Brain pericyte (primary cell): ENCODE measurements around the gene CRB2.

Experiments used
- DNase-seq: peaks from one replicate; pipeline ENCODE4 v3.0.0-alpha.2; 2012; ENCODE audit warnings: low read depth, low spot score

The CRB2 gene

GRCh38 chr9:123355761-123356431, at the start of gene CRB2:
TSS of gene CRB2 (plus strand) at chr9:123356197. CDS start at chr9:123356261, 64 bp downstream.
- DNase-seq = no peak

GRCh38 chr9:123309611-123310010, 46.4 kb upstream of the CRB2 start:
- DNase-seq = no peak

- DNase-seq = no peak
Observed at GRCh38 chr9:123310551-123311249, 45.3 kb upstream of the CRB2 start.

- DNase-seq = no peak
Observed at GRCh38 chr9:123311250-123311752, 44.7 kb upstream of the CRB2 start.

GRCh38 chr9:123312306-123312877, 43.6 kb upstream of the CRB2 start:
- DNase-seq = no peak

GRCh38 chr9:123314617-123315016, 41.4 kb upstream of the CRB2 start:
- no peak for DNase-seq

GRCh38 chr9:123315635-123316034, 40.4 kb upstream of the CRB2 start:
- DNase-seq = no peak

- DNase-seq = no peak
Observed at GRCh38 chr9:123316053-123316718, 39.8 kb upstream of the CRB2 start.

- no peak for DNase-seq
Observed at GRCh38 chr9:123318202-123318601, 37.8 kb upstream of the CRB2 start.

- DNase-seq = no peak
Observed at GRCh38 chr9:123318961-123319421, 37.0 kb upstream of the CRB2 start.

- DNase-seq = no peak
Observed at GRCh38 chr9:123319541-123320339, 36.3 kb upstream of the CRB2 start.

GRCh38 chr9:123320814-123321213, 35.2 kb upstream of the CRB2 start:
- DNase-seq = no peak

GRCh38 chr9:123321616-123322272, 34.3 kb upstream of the CRB2 start:
- DNase-seq = no peak

- DNase-seq = no peak
Observed at GRCh38 chr9:123322273-123323195, 33.5 kb upstream of the CRB2 start.

GRCh38 chr9:123323196-123324013, 32.6 kb upstream of the CRB2 start:
- no peak for DNase-seq

- DNase-seq = no peak
Observed at GRCh38 chr9:123324767-123325183, 31.2 kb upstream of the CRB2 start.

- DNase-seq = no peak
Observed at GRCh38 chr9:123326187-123326586, 29.8 kb upstream of the CRB2 start.

- DNase-seq = no peak
Observed at GRCh38 chr9:123326662-123327093, 29.3 kb upstream of the CRB2 start.

GRCh38 chr9:123327697-123328100, 28.3 kb upstream of the CRB2 start:
- no peak for DNase-seq
